HG02884 (cell line): ENCODE results near the gene ZDHHC14.
"Not testable (repeated sequence)": the region's sequence is repeated elsewhere in the genome, so short reads cannot be mapped to it uniquely, and the experiment has no call there.

ENCODE experiments used
- ATAC-seq: cut with Tn5 transposase; IDR thresholded peaks from one replicate; pipeline ENCODE4 v1.9.1; 2021; ENCODE audit warnings: mild to moderate bottlenecking, moderate library complexity; ENCODE audit not compliant: unreplicated experiment

Gene ZDHHC14

GRCh38 chr6:157586476-157587126 lies 205.6 kb downstream of the ZDHHC14 start:
- ATAC-seq, result no peak

GRCh38 chr6:157587127-157587926 lies 206.3 kb downstream of the ZDHHC14 start:
- no peak for ATAC-seq

GRCh38 chr6:157590654-157591053 lies 209.7 kb downstream of the ZDHHC14 start:
- not testable (repeated sequence) for ATAC-seq

GRCh38 chr6:157592541-157592940 lies 211.6 kb downstream of the ZDHHC14 start:
- ATAC-seq, result no peak

- no peak for ATAC-seq
Observed at GRCh38 chr6:157592980-157593379, 212.0 kb downstream of the ZDHHC14 start.

GRCh38 chr6:157593596-157593995 lies 212.6 kb downstream of the ZDHHC14 start:
- ATAC-seq, result no peak

- no peak for ATAC-seq
Observed at GRCh38 chr6:157594292-157594691, 213.3 kb downstream of the ZDHHC14 start.

- ATAC-seq, result no peak
Observed at GRCh38 chr6:157595768-157596167, 214.8 kb downstream of the ZDHHC14 start.

- no peak for ATAC-seq
Observed at GRCh38 chr6:157596461-157596860, 215.5 kb downstream of the ZDHHC14 start.

GRCh38 chr6:157596886-157597285 lies 215.9 kb downstream of the ZDHHC14 start:
- no peak for ATAC-seq

GRCh38 chr6:157597461-157598312 lies 216.7 kb downstream of the ZDHHC14 start:
- no peak for ATAC-seq

- ATAC-seq, result no peak
Observed at GRCh38 chr6:157599191-157599590, 218.2 kb downstream of the ZDHHC14 start.

- no peak for ATAC-seq
Observed at GRCh38 chr6:157600807-157601206, 219.8 kb downstream of the ZDHHC14 start.

GRCh38 chr6:157602521-157603295 lies 221.7 kb downstream of the ZDHHC14 start:
- ATAC-seq, result no peak

GRCh38 chr6:157603314-157603940 lies 222.4 kb downstream of the ZDHHC14 start:
- ATAC-seq, result no peak

- no peak for ATAC-seq
Observed at GRCh38 chr6:157603971-157604370, 223.0 kb downstream of the ZDHHC14 start.

GRCh38 chr6:157604816-157605215 lies 223.8 kb downstream of the ZDHHC14 start:
- ATAC-seq, result no peak

- ATAC-seq, result no peak
Observed at GRCh38 chr6:157605484-157605883, 224.5 kb downstream of the ZDHHC14 start.

- ATAC-seq, result no peak
Observed at GRCh38 chr6:157606516-157606915, 225.5 kb downstream of the ZDHHC14 start.
